Ishikawa (cell line): ENCODE data around the gene RYR2.

ENCODE experiments used
- CEBPB ChIP-seq: IDR thresholded peaks from 2 replicates; pipeline ENCODE4 v1.6.1; 2012
- CREB1 ChIP-seq: IDR thresholded peaks from 2 replicates; pipeline ENCODE4 v1.6.1; 2012; ENCODE audit warnings: low read depth
- EGR1 ChIP-seq: IDR thresholded peaks from 2 replicates; pipeline ENCODE4 v1.6.1; 2012
- EP300 ChIP-seq: IDR thresholded peaks from 2 replicates; pipeline ENCODE4 v1.6.1; 2012; ENCODE audit warnings: borderline replicate concordance
- FOXM1 ChIP-seq: IDR thresholded peaks from 2 replicates; pipeline ENCODE4 v1.6.1; 2012; ENCODE audit warnings: low read depth, borderline replicate concordance
- MAX ChIP-seq: IDR thresholded peaks from 2 replicates; pipeline ENCODE4 v1.6.1; 2012
- NFIC ChIP-seq: IDR thresholded peaks from 2 replicates; pipeline ENCODE4 v1.6.1; 2012
- RAD21 ChIP-seq: IDR thresholded peaks from 2 replicates; pipeline ENCODE4 v1.6.1; 2012; ENCODE audit warnings: low read depth
- REST ChIP-seq: IDR thresholded peaks from 2 replicates; pipeline ENCODE4 v1.6.1; 2012; ENCODE audit warnings: low read depth, mild to moderate bottlenecking
- TAF1 ChIP-seq: IDR thresholded peaks from 2 replicates; pipeline ENCODE4 v1.6.1; 2012; ENCODE audit warnings: low read depth, mild to moderate bottlenecking
- TCF12 ChIP-seq: IDR thresholded peaks from 2 replicates; pipeline ENCODE4 v1.6.1; 2012; ENCODE audit warnings: low read depth
- USF1 ChIP-seq: IDR thresholded peaks from 2 replicates; pipeline ENCODE4 v1.6.1; 2012
- YY1 ChIP-seq: IDR thresholded peaks from 2 replicates; pipeline ENCODE4 v1.6.1; 2012; ENCODE audit warnings: low read depth
- ZBTB7A ChIP-seq: IDR thresholded peaks from 2 replicates; pipeline ENCODE4 v1.6.1; 2012; ENCODE audit warnings: low read depth

GRCh38 chr1:237812061-237812460 is 770.1 kb downstream of the RYR2 start:
- TF ChIP-seq TCF12 (no peak), YY1 (no peak), RAD21 (no peak), USF1 (no peak), TAF1 (no peak), REST (no peak), MAX (no peak), FOXM1 (no peak), EP300 (no peak), NFIC (no peak), CEBPB (no peak), ZBTB7A (no peak), EGR1 (no peak), CREB1 (no peak)
